Jurkat, Clone E6-1 (cell line): ENCODE measurements around the gene DYNLL2. TPM values are rescaled to one million over a fixed set of nuclear protein-coding genes. Genes with fewer than 3 reads are reported as not detected.
"Not testable (repeated sequence)": the region's sequence is repeated elsewhere in the genome, so short reads cannot be mapped to it uniquely, and the experiment has no call there.

Source experiments
- DNase-seq: peaks from one replicate; pipeline ENCODE4 v3.0.0-alpha.2; 2011; ENCODE audit warnings: low read depth, low spot score
- H3K4me3 ChIP-seq: 2 replicates; pipeline ENCODE4 v1.5.1; 2011; ENCODE audit warnings: mild to moderate bottlenecking, low read length, control low read depth, moderate library complexity
- polyA plus RNA-seq: library from polyadenylated mRNA; unstranded; fragments of >200 nt; gene quantifications from one replicate; pipeline ENCODE4 v1.2.1, GENCODE V29; 2012; ENCODE audit warnings: missing spikeins; ENCODE audit not compliant: insufficient read length, insufficient read depth

DYNLL2 gene
- 43.5 TPM for polyA plus RNA-seq

DNA sequence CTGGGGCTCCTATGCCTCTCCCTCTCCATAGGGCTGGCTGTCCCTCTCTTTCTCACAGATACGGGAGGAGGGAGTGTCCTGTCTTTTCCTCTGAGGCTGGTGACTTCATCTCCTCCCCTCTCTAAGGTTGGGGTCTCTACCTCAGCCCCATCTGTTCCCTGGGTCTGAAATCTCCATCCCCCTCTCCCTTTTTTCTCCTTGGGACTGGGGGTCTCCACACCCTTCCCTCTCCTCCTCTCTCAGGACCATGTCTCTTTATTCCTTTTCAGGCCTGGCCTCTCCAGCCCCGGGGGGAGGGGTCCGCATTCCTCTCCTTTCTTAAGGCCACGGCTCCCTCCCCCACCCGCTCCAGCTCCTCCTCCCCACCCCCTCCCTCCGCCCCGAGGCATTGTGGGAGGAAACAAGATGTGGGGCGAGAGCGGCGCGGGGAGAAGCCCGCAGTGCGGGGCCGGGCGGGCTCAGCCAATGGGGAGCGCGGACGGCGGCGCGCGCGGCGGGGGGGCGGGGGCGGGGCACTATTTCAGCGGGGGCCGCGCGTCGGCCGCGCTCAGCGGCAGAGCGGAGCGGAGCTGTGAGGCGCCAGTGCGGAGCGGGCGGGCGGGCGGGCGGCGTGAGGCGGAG is at the start of gene DYNLL2:
Gene DYNLL2 (plus strand): TSS at position 550 of the 621 bp plus-strand sequence. CDS start 3,672 bp downstream, outside the sequence.
- peak; percentile 82 for DNase-seq
- peak within 1 kb of the TSS; percentile 90 for H3K4me3 ChIP-seq

DNA sequence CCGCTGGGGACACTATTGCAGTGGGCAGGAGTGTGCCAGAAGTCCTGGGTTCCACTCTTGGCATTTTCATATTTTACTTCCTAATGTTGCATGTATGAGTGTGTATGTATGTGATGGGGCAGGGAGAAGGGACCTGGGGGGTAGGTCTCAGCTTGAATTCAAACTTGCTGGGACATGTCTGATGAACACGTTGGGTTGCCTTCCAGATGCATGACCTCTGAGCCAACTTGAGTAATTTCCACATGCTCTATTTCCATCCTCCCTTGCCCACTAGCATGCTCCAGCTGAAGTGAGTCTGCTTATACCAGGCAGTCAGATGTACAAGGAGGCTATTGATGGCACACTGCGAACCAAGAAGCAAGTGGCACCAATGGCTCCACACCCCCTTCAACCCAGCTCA is 43.2 kb upstream of the DYNLL2 start:
- H3K4me3 ChIP-seq: no peak overlapping the region
- no peak for DNase-seq

DNA sequence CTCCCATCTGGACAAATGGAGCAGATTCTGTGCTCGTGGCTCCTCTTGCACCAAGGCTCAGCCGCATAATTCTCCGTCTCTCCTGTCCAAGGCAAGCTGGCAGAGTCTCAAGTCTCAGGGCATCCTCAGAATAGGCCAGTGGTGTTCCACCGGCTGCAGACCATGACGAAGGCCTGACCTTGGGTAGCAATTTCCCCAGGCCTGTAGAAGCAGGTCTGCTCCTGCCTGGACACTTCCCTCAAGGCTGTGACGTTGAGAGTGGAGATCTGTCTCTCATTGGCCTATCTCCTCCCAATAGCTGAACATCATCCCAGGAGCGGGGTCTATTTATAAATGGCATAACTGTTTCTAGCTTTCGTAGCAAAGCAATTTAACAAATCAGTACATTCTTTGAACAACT is 42.8 kb upstream of the DYNLL2 start:
- no peak for DNase-seq
- no peak overlapping the region for H3K4me3 ChIP-seq

DNA sequence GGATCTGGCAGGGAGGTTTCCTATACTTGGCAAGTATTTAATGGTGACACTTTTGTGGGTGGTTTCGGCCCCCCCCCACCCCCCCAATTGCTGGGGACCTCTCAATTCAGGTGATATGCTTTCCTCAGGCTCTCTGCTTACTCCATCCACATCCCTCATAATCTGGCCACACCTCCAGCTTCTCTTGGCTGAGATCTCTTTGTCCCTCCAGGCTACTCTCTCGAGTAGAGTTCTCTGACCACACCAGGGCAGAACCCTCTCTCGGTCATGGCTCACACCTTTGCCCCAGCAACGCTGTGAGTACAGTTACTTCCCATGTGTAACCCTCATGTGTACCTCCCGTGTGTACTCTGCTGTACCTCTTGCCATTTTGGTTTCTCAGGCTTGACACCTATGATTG is 42.1 kb upstream of the DYNLL2 start:
- H3K4me3 ChIP-seq: no peak overlapping the region
- DNase-seq: no peak

DNA sequence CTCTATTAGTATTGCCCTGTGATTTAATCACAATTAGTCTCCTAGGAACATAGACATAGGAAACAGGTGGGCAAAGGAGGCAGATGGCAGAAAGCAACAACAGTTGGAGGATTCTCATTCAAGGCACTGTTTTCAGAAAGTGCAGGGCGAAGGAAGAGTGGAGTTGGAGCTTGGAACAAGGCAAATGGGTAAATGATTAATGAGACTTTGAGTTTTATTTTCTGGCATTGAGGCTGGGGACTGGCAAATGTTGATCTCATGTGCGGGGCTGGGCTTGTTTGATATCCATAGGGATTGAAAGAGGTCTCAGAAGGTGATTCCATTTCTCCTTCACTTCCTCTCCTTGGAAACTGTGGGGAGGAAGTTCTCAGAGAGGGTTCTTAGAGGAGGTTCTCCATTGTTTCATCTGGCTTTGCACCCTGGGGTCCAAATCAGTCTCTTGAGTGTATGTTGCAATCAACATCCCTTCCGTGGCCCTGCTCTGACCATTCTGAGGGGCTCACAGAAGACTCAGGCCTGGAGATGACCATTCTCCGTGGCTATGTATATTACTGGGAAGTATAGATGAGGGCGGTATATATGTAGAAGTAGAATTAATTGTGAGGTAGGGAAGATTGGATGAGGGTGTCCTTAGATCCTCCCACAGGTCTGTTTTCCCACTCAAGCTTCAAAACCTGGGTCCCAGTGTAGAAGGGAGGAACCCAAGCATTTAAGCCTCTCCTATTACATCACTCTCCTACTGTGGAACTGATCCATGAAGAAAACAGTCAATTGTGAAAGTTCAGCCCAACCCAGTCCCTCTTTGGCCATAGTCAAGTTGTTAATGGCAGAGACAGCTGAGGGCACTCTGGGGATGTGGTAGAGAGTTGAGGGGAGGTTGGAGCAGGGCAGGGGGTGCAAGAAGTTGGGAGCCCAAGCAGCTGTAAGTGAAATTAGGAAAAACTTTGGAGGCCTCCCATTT is 39.7 kb upstream of the DYNLL2 start:
- no peak overlapping the region for H3K4me3 ChIP-seq
- DNase-seq: no peak

DNA sequence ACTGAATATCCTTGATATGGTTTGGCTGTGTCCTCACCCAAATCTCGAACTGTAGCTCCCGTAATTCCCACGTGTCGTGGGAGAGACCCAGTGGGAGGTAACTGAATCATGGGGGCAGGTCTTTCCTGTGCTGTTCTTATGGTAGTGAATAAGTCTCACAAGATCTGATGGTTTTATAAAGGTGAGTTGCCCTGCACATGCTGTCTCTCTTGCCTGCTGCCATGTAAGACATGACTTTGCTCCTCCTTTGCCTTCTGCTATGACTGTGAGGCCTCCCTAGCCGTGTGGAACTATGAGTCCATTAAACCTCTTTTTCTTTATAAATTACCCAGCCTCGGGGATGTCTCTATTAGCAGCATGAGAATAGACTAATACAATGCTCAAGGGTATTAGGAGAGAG is 39.0 kb upstream of the DYNLL2 start:
- DNase-seq, H3K4me3 ChIP-seq: not testable (repeated sequence)

DNA sequence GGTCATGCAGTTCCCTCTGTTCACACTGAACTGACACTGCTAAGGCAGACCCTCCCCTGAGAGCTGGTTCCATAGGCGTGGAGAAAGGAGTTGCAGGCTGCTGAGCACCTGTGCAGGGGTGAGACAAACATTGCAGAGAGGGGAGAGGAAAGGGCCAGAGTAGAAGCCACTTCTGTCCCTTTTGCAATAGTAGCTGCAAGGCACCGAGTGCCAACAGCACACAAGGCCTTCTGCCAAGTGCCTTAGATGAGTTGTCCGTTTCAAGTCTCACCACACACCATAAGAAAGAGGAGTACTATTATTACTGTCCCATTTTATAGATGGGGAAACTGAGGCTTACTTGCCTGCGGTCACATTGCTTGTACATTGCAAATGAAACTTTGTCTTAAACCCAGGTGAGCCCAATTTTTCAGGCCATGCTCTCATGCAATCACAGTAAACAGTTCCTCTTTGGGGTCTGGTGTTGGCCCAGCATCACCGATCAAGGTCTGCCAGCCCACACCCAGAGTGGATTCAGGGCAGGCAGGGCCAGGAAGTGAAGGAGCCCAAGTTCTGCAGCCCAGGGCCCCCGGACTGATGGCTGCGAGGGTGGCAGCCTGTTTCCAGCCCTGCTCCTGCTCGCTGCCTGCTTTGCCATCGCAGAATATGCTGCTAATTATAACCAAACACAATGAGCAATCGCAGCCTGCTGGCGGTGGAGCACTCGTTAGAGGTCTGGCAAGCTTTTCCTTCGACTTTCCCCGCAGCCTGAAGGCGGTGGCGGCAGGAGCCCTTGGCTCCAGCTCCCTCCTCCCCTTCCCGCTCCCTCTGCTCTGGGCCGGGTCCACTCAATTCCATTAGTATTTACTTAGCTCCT is 36.8 kb upstream of the DYNLL2 start:
- no peak overlapping the region for H3K4me3 ChIP-seq
- no peak for DNase-seq

DNA sequence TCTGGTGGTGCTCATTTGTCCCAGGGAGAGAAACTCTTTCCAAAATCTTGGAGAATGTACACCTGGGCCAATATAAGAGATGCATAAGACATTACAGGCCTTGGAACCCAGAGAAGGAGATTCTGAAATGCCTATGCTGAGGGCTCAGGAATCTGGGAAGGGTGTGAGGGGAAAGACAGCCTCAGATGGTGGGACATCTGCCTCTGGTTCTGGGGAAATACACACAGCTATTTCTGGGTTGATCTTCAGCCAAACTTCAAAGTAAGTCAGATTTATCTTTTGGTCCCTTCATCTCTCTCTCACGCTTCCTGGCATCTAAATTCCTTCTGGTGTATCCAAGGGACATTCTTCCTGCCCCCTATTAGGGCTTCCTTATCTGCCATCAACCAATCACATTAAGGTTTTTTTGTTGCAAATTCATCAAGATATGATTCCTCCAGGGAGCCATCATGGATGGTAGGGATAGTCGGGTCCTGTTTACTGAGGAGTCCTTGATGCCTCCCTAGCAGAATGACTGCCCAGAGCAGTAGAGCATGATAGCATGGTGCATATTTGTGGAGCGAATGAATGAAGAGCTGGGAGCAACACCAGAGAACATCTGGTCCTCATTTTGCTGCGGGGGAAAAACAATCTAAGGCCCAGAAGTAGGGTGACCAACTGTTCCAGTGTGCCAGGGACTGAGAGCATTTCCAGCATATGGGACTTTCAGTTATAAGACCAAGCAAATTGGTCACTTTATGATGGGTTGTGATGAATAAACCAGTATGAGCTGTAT is 35.7 kb upstream of the DYNLL2 start:
- no peak overlapping the region for H3K4me3 ChIP-seq
- DNase-seq: no peak

DNA sequence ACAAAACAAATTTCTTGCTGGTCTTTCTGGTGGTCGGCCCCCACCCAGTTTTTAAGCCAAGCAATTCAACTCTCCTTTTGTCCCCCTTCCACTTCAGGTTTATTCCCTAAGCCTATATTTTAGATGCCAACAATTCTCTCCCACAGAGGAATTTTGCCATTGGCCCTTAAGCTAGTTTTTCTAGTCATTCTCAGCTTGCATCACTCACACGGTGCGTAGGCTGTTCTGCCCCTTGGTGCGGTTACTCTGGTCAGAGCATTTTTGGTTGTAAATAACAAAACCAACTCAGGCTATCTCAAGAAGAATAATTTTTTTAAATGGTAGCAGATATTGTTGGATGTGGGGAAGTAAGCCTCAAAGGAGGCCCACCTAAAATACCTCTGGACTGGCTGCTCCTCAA is 33.7 kb upstream of the DYNLL2 start:
- DNase-seq: no peak
- H3K4me3 ChIP-seq: no peak overlapping the region

DNA sequence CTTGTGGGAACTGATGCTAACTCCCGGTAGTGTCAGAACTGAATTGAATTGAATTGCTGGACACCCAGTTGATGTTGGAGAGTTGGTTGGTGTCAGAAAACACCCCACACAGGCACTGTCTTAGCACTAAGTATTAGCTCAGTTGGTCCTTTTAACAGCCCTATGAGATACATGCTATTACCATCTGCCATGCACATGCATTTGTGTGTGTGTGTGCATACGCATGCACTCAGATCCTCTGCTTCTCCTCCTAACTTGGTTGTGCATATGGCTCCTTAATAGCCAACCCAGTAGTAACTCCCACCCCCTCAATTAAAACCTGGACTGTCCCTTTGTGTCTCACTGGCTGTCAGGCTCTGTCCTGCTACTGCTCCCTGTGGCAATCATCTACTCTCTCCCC is 32.3 kb upstream of the DYNLL2 start:
- DNase-seq: no peak

DNA sequence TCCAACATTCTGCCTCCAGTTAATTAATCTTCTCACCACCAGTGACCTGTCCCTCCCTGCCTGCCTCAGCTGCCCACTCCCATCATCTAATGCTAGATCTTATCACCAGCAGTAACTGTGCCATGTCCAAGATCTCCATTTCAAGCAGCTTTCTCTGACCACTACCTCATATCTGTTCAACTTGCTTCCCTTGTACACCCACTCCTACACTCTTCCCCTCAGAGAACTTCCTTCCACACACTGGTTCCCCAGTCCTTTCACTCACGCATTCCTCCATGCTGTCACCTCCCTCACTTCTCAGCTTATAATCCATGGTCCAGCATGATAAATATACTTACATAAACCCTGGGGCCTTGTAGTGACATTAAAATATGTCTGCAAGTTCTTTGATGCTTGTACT is 31.8 kb upstream of the DYNLL2 start:
- H3K4me3 ChIP-seq: no peak overlapping the region
- no peak for DNase-seq

More for the DNA sequence above, 32.3 kb upstream of the DYNLL2 start:
- no peak overlapping the region for H3K4me3 ChIP-seq

DNA sequence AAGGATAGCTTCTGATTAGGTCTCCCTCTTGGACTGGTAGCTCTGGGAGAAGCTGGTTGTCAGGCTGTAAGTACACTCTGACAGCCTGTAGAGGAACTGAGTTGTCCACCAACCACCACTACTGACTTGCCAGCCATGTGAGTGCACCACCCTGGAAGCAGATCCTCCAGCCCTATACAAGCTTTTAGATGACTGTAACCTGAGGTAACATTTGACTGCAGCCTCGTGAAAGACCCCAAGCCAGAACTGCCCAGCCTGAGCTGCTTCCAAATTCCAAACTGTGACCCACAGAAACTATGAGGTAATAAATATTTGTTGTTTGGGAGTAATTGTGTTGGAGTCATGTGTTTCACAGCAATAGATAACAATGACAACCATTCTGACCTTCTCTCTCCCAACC is 30.8 kb upstream of the DYNLL2 start:
- no peak for DNase-seq
- H3K4me3 ChIP-seq: no peak overlapping the region

DNA sequence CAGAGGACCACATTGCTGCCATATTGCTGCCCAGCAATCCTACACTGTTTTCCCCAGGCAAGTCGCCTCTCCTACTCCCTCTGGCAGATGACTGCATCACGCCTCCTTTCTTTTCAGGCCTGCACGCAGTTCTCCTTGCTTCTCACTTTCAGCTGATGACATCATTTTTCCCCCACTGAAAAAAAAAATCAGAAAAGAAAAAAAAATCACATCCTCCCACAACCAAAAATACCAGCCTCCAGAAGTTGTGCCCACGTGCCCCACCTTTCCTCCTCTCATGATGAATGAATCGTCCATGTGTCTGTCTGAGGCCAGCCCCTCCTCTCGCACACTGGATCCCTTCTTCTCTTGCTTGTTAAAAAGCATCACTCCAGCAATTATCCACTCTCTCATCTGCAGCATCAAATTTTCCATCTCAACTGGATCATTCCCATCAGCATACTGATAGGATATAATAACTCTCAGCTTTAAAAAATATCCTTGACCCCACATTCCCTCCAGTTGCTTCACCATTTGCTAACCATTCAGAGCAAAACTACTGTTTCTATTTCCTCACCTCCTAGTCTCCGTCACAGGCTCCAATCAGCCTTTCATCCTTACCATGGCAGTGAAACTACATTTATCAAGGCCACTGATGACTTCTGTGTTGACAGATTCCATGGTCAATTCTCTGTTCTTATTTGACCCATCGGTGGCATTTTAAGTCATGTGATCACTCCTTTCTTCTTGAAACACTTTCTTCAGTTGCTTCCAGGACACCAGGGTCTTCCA is 30.1 kb upstream of the DYNLL2 start:
- peak; percentile 5 for DNase-seq
- H3K4me3 ChIP-seq: no peak overlapping the region

DNA sequence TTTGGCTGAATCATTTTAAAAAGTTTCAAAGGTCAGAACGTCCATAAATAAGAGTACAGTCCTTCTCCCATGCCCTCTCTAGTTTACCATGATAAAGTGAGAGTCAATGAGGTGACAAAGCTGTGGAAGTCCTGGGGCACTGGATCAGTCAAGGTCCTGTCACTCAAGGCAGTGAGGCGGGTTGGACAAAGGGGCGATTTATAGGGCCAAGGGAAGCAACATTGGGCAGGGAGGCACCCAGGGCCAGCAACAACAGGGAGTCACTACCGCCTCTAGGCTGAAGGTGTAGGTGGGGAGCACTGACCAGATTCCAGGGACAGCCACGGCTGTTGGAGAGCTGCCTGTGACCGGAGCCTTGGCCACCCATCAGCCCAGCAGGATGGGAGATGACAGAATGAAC is 28.6 kb upstream of the DYNLL2 start:
- H3K4me3 ChIP-seq: no peak overlapping the region
- no peak for DNase-seq

DNA sequence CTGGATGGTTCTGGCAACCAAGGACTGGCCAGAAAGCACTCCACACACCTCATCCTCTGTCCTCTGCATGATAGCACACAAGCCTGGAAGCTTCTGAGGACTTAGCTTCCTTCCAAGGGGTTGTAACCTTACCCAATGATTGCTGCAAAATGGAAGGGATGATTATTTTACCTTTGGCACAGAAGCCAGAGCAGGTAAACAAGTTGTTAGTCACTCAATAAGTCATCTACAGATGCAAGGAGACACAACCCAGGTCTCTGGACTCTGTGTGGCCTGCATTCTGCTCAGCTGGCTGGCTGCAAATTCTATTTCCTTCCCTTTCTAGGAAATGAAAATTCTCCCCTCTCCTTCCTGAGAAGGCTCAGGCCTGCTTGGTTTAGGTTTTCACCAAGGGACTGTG is 26.7 kb upstream of the DYNLL2 start:
- no peak overlapping the region for H3K4me3 ChIP-seq
- no peak for DNase-seq

DNA sequence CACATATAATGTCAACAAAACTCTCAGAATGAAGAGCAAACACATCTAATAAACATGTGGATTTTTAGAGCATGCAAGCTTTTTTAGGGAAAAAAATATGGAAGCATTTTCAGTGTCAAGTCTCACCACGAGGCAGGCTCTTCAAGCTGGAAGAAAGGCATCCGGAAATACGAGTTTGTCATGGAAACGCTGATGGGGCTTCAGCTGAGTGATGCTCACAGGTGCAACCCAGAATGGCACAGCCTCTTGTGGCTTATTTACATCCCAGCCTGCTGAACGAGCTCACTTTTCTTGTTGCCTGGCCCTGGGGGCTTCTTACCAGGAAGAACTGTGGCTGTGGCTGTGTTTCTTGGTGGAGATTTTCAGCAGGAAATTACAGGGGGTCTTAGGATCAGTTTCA is 24.1 kb upstream of the DYNLL2 start:
- H3K4me3 ChIP-seq: no peak overlapping the region
- no peak for DNase-seq

DNA sequence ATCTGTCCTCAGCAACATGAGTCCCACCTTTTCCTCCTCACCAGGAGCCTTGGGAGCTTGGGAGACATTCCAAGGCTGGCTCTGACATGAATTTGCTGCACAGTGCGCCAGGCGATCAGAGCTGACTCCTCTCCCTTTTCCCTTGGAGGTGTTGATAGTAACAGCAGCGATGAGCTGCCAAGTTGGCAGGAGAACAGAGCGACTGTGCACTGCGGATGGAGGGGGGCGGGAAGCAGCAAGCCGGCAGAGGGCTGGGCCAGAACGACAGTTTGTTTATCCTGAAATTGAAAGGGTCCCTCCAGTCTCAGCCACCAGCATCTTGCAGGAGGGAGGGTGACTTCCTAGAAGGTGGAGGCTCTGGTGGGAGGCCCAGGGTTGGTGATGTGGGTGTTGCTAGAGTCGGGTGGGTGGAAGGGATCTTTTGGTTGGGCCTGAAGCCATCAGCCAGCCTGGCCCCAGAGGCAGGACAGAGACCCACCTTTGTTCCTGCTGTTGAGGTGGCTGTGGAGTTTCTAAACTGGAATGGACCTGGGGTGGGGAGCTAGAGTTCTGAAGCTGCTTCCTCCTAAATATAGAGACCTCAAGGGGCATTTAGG is 22.5 kb upstream of the DYNLL2 start:
- DNase-seq: no peak
- no peak overlapping the region for H3K4me3 ChIP-seq

DNA sequence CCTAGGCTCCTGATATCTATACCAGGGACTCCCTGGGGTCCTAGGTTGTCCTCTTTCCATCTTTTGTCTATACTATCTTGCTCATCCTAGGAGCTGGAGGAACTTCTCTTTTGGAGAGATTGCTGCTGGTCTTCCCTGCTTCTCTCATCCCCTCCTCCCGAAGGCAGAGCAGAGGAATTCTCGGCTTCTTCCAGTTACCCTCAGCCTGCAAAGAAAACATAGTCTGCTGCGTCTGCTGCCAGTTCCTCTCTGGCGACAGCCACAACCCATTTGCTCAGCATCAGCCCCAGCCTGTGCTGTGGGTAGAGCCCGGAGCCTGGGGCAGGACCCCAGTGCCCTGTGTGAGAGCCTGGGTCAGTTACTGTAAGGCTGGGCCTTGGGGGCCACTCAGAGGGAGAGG is 21.5 kb upstream of the DYNLL2 start:
- no peak for DNase-seq
- H3K4me3 ChIP-seq: no peak overlapping the region
